Stimulated activated CD4-positive, alpha-beta T cell treated with anti-CD3 and anti-CD28 coated beads, TNF-alpha, amount 100 ng/mL, for 48 hours (primary cell): ENCODE measurements around the gene PTPN21.

ENCODE experiments used
- DNase-seq, 3 donors: peaks; one replicate each; pipeline ENCODE4 v3.0.0-alpha.2; 2020; ENCODE audit warnings: low read depth in 3 of 3

PTPN21 gene

DNA sequence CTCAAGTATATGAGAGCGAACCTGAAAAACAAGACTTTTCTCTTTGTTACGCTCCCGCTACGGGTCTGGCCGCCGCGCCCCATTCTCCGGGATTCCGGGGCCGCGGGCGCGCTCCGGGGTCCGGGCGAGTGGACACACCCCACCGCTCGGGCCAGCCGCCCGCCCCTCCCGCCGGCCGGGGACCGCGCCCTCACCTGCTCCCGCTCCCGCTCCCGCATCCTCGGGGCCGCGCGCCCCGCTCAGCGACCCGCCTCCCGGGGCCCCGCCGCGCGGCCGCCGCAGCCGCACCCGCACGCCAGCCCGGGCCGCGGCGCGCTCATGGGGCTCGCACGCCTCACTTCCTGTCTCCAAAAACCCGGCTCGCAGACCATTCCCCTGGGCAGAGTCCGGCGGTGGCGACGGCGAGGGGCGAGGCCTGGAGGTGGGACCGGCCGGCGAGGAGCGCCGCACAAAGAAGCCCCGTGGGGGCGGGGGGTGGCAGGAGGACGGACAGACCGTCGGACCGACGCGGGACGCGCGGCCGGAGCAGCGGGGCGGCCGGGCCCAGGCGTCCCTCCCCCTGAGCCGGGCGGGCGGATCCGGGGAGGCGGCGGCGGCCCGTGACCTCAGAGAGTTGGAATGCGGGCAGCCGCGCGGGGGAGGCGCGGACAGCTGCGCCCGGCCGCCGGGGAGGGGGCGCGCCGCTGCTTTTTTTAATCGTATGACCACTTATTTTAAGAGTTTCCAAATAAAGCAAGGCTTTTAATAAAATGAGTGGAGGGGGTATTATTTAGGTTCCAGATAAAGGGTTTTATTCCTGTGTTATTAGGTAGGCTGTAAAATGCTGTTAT lies at the start of gene PTPN21:
Gene PTPN21 (minus strand): TSS at position 551 of the 830 bp plus-strand sequence. CDS start 4,590 bp downstream, outside the sequence.
- DNase-seq, result no peak

DNA sequence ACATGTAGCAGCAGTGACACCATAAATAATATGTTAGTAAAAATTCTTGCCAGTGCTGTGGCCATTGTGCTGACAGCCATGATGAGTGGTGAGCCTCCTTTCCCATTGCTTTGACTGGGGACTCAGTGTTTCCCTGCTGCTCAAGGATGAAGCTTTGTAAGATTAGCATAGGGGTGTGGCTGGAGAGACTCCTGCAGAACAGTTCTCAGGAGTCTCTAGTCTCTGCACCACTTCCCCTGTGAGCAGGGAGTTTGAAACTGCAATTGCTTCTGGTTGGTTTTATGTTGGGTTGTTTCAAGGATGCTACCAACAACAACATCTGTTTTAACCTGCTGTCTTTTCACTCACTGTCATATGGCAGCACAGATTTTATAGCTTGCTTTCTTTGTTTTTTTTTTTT lies 49.4 kb upstream of the PTPN21 start:
- no peak for DNase-seq

DNA sequence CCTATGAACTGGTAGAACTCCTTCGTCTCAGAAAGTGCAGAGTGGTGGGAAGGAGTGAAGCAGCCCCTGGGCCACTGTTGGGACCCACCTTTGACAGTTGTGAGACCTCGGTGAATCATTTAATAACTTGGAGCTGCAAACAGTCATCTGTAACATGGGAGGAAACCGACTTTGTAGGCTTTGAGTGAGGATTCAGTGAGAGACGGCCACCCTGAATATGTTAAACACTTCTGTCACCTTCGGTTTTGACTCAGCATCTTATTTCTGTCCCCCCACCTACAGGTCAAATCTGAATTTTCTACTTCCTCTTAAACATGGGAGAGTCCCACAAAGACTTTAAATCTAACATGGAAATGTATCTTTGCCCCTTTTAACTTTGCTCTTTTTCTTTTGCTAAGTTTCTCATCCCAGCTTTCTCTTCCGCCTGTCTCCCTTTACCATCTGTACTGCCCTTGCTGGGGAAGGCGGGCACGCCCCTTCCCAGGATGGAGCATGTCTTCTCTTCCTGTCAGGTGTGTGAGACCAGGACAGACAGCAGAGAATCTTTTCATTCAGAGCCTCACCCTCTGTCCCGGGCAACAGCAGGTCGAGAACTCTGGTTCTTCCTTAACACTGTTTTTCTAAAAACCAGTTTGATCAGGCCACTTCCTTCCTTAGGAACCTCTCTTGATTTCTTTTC lies 45.1 kb upstream of the PTPN21 start:
- peak in 2 of 3 donors; percentile 12 to 21 for DNase-seq

DNA sequence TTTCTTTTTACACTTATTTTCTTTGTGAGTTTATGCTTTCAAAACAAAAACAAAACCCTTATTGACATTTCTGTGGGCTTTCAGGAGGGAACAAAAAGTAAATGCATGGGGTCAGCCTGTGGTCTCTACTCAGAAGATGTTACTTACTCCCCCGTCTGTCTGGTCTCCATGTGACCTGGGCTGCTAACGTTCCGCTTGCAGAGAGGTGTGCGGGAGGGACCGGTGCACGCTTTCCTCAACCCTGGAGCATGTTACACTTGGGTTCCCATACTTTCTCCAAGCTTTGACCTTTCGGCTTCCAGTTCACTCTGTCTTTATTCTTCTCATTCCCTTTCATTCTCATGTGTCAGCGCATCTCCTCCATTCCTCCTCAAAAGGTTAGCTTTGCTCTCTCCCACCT lies 44.5 kb upstream of the PTPN21 start:
- DNase-seq, result no peak

DNA sequence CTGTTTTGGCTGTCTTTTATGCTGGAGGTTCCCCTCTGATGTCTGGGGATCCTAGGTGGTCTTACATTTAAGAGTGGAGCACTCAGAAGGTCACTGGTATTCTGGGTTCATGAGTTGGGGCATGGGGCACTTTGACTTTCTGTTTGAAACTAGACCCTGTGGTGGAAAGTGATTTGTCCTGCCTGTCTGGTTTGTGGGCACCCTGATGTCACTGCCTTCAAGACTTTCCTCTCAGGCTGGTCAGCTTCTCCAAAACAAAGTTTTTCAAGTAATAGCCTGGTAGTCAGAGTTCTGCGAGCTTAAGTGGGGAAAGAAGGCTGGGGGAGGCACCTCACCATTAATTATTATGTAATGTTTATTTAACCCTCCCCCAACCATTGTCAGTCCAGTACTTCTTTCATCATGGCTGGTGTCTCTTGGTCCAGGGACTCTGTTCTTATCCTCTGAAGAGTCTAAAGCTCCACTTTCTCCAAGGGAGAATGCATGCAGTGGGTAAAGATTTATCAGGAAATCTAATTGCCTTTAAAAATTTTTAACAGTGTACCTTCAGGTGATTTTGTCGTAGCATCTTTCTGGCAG lies 43.4 kb upstream of the PTPN21 start:
- no peak for DNase-seq

DNA sequence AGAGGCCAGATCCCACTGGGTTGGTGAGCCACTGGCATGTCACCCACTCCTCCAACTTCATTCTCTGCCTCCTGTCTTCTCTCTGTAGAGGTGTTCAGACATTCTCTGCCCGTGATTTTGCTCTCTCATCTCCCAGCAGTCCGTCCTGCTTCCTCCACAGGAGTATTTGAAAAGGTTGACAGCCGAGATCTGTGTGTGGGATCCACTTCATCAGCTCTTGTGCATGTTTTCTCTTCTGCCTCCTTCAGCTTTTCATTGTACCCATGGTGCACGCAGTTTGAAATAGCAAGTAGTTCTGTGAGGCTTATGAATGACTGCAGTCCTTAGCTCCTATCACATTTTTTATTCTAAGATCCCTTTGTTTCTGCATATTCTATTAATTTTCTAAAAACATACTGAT lies 42.8 kb upstream of the PTPN21 start:
- DNase-seq, result no peak

DNA sequence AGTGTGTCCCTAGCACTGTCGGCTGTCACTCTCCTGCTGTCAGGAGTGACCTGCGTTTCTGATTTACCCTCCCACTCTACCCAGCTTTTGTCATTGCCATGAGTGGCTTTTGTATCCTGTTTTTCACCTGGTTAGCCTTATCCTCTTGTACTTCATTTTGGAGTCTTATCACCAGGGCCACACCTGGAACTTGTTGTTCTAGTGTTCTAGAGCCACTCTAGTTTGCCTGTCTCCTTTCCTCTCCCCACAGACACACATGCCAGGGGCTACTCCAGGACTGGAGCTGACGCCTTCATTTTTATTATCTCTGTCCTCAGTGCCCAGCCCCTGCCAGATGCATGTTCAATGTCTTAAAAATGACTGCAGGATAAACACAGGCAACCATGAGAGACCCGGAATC lies 42.2 kb upstream of the PTPN21 start:
- DNase-seq, result no peak

DNA sequence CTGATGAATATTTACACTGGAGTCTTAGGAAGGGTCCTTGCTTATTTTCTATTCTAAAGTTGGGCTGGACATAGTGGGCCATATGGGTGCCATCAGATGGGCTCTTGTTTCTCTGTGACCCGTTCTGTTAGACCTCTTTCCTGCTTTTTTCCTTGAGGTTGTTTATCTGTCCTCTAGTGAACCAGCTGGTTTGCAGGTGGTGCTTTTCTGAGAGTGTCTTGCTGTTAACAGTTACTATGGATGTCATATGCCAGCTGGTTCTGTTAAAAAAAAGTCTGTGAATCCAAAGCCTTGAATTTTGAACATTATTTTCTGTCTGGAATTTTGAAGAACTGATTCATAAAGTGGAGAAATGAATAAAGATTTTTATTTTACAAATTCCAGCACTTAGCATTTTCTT lies 37.2 kb upstream of the PTPN21 start:
- DNase-seq, result no peak

DNA sequence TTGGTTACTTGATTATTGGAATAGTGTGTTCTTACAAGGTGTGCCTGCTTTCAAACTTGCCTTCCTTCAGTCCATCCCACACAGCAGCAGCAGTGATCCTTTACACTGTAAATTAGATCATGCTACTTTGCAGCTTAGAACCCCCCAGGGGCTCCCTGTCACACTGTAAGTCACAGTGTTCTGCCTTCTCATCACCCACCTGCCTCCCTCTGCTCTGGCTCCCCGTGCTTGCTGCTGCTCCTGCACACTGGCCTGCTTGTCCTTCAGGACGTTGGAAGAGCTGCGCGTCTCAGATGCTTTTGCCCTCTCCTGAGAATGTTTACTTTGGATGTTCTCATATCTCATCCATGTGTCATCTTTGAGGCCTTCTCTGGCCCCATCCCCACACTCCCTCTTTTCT lies 35.4 kb upstream of the PTPN21 start:
- DNase-seq, result no peak

DNA sequence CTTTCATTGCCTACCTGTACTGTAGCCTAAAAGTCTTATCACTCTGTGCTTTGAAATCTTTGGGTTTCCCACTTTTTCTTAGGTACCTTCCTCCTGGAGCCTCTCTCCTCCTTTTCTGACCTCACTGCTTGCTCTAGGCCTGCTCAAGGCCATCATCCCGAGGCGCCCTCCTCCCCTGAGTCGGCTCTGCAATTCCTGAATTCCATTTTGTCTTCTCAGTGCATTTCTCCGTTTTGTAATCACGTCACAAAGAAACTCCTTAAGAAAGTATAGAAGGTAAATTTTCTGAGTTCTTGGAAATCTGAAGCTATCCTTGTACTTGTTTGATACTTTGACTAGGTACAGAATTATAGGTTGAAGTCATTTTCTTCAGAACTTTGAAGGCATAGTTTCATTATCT lies 33.3 kb upstream of the PTPN21 start:
- DNase-seq, result no peak

DNA sequence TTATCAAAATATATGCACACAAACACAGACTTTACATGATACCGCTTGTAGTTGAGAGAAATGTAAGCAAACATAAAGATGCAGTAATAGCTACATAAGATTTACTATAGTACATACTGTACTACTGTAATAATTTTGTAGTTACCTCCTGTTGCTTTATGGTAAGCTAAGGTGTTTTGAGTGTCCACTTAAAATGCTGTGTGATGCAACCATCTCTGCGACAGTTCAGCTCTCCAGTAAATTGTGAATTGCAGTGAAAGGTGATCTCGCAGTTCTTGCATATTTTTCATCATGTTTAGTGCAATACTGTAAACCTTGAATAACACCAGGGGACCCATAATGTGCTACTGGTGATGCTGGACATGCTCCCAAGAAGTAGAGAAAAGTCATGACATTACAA lies 29.6 kb upstream of the PTPN21 start:
- DNase-seq, result no peak

DNA sequence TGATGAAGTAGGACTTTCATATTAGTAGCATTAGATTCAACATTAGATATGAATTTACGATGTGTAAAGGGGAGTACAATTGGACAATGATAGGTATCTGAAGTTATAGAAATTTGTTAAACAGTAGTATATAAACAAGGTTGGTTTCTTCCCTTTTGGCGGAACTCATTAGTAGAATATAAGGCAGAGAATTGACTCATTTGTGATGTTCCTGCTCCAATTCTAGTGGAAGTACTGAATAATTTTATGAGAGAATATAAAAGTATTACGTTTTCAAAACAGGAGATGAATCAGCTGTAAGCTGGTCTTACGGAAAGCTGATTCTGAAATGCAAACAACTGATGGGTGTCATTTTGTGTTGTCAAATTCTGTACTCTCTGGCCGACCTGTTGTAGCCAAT lies 21.4 kb upstream of the PTPN21 start:
- DNase-seq, result no peak

DNA sequence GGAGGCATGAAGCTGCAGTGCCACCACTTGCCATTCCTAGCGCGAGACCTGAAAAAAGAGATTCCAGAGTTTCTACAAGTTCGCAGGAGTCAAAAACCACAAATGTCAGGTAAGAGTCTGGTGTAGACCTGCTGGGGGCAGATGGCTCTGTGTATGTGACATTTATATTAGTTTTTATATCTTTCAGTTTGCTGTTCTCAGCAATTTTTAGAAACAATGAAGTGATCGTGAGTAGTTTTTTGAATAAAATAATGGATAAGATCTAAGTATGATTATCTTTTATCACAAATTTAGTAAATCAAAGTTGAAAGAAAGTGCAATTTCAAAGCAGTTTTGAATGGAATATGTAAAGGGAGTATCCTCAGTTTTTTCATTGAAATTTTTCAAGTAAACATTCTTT lies 17.3 kb upstream of the PTPN21 start:
- DNase-seq, result no peak

DNA sequence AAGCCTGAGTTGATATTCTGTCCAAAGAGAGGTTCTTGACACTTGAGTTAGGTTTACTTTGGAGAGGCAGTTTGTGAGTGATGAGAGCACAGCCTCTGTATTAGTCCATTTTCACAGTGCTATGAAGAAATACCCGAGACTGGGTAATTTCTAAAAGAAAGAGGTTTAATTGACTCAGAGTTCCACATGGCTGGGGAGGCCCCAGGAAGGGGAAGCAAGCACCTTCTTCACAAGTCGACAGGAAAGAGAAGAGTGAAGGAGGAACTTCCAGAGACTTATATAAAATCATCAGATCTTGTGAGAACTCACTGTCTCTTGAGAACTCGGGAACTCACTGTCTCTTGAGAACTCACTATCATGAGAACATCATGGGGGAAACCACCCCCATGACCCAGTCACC lies 13.4 kb upstream of the PTPN21 start:
- no peak for DNase-seq

DNA sequence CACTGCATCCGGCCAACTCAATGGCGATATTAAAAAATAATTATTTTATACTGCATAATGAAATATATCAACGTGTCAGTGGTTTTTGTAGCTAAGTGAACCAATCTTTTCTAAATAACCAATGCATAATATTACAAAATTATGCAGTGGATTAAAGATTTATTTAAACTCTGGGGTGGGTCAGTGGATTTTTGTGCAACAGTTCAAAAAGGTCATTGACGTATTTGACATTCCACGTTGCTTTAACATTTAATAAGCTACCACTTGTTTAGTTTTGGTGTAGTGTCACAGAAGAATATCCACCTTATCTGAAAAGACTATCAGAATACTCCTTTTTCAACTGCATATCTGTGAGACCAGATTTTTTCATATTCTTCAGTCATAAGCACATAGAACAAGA lies 10.6 kb upstream of the PTPN21 start:
- no peak for DNase-seq

DNA sequence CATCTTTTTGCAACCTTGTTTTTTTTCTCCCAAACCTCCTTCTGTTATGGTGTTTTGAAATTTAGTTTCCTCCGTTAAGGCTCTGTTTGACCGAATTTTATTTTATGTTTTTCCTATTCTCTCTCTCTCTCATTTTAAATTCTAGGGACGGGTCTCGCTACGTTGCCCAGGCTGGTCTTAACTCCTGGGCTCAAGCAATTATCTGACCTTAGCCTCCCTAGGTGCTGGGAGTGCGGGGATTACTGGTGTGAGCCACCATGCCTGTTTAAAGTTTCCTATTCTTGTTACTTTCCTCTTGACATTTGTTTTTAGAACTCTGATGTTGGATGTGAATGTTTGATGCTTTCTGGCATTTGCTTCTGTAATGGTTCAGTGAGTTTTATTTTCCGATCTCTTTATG lies 9.0 kb upstream of the PTPN21 start:
- no peak for DNase-seq

DNA sequence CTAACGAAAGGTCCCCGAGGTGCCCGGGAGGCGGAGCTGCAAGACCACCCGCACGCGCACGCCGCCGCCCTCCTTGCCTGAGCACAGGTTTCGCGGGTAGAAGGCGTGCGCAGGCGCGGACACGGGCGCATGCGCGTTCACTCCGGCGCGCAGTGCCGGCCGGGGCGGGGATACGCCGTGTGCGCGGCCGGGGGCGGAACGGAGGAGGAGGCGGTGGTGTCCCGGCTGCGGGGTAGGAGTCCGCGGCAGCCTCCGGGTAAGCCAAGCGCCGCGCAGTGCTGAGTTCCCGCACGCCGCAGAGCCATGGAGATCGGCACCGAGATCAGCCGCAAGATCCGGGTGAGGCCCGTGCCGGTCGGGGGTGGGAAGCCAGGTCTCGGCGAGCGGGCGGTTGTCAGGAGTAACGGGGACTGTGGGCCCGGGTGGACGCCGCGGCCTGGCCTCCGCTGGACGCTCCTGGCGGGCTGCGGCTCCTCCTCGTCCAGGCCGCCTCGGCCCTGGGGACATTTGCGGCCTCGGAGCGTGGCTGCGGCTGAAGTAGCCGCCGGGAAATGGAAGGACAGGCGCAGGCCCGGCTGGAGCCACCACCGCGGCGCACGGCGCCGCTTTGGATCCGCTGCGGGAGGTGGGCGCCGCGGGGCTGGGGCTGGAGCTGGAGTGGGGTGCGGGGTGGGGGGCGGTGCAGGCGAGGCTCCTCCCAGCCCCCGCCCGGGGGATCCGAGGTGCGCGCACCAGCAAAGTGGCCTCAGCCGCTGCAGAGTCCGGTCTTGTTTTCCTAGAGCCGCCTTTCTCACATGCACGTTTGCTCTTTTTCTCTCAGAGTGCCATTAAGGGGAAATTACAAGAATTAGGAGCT lies 8.3 kb upstream of the PTPN21 start, which contains the start of gene ZC3H14:
Gene ZC3H14 (plus strand): TSS at position 207 of the 856 bp plus-strand sequence. CDS start 97 bp downstream, at position 304.
- DNase-seq, result peak; percentile 74 to 75 (median 74)

DNA sequence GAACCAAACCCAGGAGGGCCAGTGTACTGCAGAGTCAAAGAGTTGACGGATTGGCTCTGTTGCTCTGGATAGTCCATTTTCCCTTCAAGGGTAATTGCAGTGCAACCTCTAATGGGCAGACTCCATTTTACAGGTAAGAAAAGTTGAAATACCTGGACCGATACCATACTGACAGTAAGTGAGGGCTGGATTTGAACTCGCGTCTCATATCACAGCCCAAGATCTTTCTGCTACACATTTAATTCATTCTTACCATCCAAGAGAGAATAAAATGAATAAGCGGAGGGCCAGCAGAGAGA lies 7.7 kb upstream of the PTPN21 start:
- DNase-seq, result no peak

DNA sequence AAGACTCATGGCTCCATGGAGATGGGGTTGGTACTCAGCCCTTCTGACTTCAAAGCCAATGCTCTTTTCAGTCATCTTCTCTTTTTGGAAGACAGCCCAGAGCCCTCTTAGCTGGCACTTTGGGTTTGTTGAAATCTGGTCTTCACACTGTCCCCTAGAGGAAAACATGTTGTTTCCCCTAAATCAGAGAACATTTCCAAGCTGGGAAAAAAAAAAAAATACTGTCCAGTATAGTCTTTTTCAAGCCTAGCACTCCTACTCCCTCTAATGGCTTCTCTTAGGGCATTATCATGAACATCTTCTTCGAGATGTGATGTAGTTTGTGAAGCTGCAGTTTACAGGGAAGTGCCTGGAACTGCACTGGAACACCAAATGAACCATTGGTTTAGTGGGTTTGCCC lies 5.0 kb upstream of the PTPN21 start:
- DNase-seq, result no peak

DNA sequence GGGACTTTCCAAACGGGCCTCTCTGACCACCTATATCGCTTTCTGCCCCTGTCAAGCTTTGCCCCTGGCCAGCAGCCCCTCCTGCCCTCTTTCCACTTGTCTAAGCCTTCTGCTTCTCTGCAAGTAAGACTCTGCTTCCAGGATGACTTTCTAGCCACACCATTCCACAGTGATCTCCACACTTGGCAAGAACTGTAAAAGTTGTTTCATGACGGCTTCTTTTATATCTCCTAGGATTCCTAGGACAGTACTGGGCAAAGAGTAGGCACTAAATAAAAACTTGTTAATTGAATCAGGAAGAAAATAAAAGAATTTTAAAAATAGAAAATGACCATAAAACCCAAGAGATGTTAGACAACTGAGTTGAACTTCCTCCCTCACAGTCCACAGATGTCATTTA lies 1.8 kb upstream of the PTPN21 start:
- no peak for DNase-seq

DNA sequence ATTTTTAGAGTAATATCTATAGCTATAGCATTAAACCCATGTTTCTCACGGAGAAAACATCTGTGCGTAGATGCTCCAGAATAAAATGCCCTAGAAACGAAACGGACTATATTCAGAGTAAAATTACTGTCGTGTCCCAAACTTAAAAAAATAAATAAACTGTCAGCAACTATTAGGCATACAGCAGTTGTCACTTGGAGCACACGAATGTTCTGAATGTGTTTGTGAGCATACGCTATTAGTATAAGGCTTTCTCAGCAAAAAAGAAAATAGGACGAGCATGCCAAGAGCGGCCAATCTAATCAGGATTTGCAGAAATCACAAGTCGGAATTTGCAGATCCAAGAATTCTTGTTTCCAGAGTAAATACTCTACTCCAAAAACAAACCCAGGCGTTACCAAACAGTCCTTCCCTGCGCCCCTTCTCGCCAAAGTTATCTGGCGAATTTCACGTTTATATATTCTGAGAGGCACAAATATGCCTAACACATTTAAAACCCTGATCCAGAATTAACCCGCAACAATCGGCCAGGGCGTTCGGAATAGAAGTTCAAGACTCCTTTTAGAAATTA lies 836 bp downstream of the PTPN21 start:
- no peak for DNase-seq

DNA sequence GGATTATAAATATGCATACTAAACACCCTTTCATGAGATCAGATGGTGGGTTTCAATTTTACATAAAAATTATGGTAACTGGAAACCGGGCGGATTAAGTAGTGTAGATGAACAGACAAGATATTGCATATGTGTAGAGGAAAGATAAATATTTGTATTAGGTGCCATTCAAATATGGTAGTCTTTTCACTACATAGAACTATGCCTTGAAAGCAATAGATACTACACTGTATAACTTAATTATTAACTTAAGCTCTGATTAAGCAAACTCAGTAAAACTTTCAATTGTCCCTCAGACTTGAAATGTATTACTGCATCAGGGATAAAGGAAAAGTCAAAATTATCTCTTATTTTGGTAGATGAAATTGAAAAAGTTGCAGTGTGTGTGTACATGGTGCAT lies 1.9 kb downstream of the PTPN21 start:
- DNase-seq, result no peak
